Mucosa of descending colon (tissue), 3 donors: ENCODE measurements around the gene ERBB4. TPM values are rescaled to one million over a fixed set of nuclear protein-coding genes. Genes with fewer than 3 reads are reported as not detected.

Experiments
- ATAC-seq: fragments of 200-7000 bp; cut with Tn5 transposase; one replicate; pipeline ENCODE4 v1.9.1; 2020; ENCODE audit warnings: mild to moderate bottlenecking, moderate library complexity
- DNase-seq, 3 donors: peaks; one replicate each; pipeline ENCODE4 v3.0.0-alpha.2; 2020
- H3K36me3 ChIP-seq: fragments of 200-600 bp; one replicate; pipeline ENCODE4 v1.8.0; 2021; ENCODE audit warnings: low read depth, mild to moderate bottlenecking
- H3K4me1 ChIP-seq: fragments of 200-600 bp; one replicate; pipeline ENCODE4 v1.8.0; 2021; ENCODE audit warnings: low read depth, mild to moderate bottlenecking
- H3K4me3 ChIP-seq: fragments of 200-600 bp; one replicate; pipeline ENCODE4 v1.8.0; 2021; ENCODE audit warnings: mild to moderate bottlenecking
- H3K9me3 ChIP-seq: fragments of 200-600 bp; one replicate; pipeline ENCODE4 v1.8.0; 2021; ENCODE audit warnings: mild to moderate bottlenecking
- intact Hi-C, 2 donors: fragments of 100-400 bp; cut with DNase I in 1 of 2; cut with micrococcal nuclease in 1 of 2; formaldehyde crosslinking; loops; one replicate each; pipeline versions ENCODE4 v1.11.0 to v1.11.1; 2022; cut with DNase I, micrococcal nuclease
- total RNA-seq, 3 donors: library from RNA; stranded (reverse); fragmentation: NEBNext Ultra II Directional in 2 of 3; extraction: Animal tissue kit (Norgen Biotek cat#: 25700) in 2 of 3; gene quantifications; one replicate each; pipeline versions ENCODE4 v1.2.1 to v1.2.4, GENCODE V29; 2021 to 2023
- TF ChIP-seq, protein P1 (sequence below): fragments of 200-600 bp; IDR thresholded peaks from one replicate; pipeline ENCODE4 v1.8.0; 2022; ENCODE audit warnings: antibody characterized with exemption, mild to moderate bottlenecking
- donor health status: DM: no; HTN: no; CAD: no; lungs with moderate emphysema.
- donor health status: DM: no; HTN: no; CAD: no.
- donor health status: DM: no; HTN: yes; CAD: no.

The ERBB4 gene
- total RNA-seq, 3 donors from 2014 or later, result 0.05 to 0.25 TPM; not detected in 1

DNA sequence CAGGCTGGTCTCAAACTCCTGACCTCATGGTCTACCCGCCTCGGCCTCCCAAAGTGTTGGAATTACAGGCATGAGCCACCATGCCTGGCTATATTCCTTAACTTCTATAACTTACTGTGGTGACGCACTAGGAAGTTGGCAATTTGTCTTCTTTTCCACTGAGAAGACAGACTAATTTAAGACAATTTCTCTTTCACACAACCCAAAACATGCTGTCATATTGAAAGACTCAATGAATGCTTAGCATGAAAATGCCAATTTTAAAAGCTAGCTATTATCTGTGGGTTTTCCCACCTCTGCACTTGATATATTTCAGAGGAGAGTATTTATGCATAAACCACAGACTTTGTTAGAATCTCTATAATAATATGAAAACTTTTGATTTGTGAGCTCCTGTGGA lies 84.5 kb downstream of the ERBB4 start:
- no peaks in the 10 kb centered on the region for H3K9me3 ChIP-seq
- TF ChIP-seq, protein P1, sequence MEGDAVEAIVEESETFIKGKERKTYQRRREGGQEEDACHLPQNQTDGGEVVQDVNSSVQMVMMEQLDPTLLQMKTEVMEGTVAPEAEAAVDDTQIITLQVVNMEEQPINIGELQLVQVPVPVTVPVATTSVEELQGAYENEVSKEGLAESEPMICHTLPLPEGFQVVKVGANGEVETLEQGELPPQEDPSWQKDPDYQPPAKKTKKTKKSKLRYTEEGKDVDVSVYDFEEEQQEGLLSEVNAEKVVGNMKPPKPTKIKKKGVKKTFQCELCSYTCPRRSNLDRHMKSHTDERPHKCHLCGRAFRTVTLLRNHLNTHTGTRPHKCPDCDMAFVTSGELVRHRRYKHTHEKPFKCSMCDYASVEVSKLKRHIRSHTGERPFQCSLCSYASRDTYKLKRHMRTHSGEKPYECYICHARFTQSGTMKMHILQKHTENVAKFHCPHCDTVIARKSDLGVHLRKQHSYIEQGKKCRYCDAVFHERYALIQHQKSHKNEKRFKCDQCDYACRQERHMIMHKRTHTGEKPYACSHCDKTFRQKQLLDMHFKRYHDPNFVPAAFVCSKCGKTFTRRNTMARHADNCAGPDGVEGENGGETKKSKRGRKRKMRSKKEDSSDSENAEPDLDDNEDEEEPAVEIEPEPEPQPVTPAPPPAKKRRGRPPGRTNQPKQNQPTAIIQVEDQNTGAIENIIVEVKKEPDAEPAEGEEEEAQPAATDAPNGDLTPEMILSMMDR, result no peak
- no peak for DNase-seq

DNA sequence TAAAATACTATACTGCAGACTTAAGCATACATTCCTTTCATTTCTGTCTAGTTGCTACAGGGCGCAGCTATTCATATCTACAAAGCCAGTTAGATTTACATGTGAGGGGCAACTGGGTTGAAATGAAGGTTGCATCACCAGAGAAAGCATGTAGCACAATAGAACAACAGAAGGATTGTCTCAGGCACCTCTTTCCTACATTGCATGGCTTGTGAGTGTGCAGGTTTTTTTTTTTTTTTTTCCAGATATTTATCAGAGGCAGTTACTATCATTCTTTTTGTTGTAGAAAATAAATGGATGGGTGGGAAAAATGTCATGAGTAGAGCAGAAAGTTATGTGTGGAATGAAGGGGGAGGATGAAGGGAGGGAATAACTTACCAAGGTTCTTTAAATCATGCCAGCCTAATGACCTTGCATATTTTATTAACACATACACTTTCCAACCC lies 86.8 kb downstream of the ERBB4 start:
- intact Hi-C loops, result no loop called here
- no peak for ATAC-seq
- TF ChIP-seq, protein P1, result no peak
- DNase-seq, result no peak
- H3K36me3 ChIP-seq, result no peaks in the 10 kb centered on the region
- H3K4me3 ChIP-seq, result no peak overlapping the region
- no peaks in the 10 kb centered on the region for H3K9me3 ChIP-seq
- H3K4me1 ChIP-seq, result no peaks in the 10 kb centered on the region

More for the DNA sequence above, 84.5 kb downstream of the ERBB4 start:
- no peak for ATAC-seq
- H3K4me1 ChIP-seq, result no peaks in the 10 kb centered on the region
- no peaks in the 10 kb centered on the region for H3K36me3 ChIP-seq
- intact Hi-C loops, result no loop called here
- H3K4me3 ChIP-seq, result no peak overlapping the region

DNA sequence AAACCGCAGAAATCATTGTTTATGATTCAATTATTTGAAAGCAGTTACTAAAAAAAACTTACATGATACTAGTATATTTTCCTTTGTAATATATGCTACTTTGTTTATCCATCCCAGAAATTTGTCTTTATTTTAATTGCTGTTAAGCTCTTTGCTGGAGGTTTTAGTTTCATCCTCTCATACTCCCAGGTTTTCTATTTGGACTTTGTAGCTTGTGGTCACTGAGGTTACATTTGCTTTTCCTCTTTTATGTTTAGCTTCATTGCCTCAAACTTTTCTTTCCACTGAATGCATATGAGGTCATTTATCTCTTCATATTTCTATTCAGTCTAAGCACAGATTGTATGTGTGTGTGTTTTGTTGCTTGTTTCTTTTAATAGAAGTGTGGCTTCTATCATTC lies 89.9 kb downstream of the ERBB4 start:
- ATAC-seq, result no peak
- no peak overlapping the region for H3K4me3 ChIP-seq
- H3K4me1 ChIP-seq, result no peaks in the 10 kb centered on the region
- intact Hi-C loops, result no loop called here
- no peaks in the 10 kb centered on the region for H3K9me3 ChIP-seq
- H3K36me3 ChIP-seq, result no peaks in the 10 kb centered on the region
- DNase-seq, result no peak
- TF ChIP-seq, protein P1, result no peak

DNA sequence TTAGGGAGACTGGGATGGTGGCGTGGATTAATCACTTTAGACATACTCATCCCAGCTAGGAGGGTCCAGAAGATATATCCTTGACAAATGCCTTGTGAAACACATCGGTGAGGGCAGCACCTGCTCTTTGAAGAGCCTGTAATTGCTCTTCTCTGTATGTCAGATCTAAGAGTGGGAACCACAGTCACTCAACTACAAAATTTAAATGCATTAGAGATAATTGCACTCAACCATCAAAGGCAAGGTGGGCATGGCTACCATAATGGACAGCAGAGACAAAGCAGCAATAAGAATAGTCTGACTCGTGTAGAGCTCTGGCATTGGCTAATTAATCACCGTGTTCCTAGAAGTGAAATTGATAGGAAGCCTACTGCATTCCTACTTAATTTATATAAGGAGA lies 96.8 kb downstream of the ERBB4 start:
- no peak for DNase-seq
- H3K9me3 ChIP-seq, result peaks cover 6% of the 10 kb centered on the region
- intact Hi-C loops, result no loop called here
- no peaks in the 10 kb centered on the region for H3K4me1 ChIP-seq
- no peak overlapping the region for H3K4me3 ChIP-seq
- TF ChIP-seq, protein P1, result no peak
- H3K36me3 ChIP-seq, result no peaks in the 10 kb centered on the region
- no peak for ATAC-seq

DNA sequence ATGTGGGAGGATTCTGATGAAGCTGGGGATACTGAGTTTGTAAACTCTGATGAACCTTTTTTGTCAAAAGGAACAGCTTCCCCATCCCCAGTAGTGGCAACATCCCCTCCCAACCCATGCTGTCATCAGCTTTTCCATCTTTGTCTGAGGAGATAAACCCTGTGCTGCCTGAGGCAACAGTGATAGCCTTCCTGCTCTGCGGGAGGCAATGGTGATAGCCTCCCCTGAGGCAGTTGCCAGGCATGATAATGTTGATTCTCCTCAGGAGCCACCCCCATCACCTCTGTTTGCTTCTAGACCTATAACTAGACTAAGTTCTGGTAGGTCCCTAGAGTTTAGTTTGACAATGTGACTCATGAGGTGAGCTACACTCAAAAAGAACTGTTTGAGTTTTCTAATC lies 97.5 kb downstream of the ERBB4 start:
- TF ChIP-seq, protein P1, result no peak
- Histone ChIP-seq H3K36me3 (no peaks in the 10 kb centered on the region), H3K4me1 (no peaks in the 10 kb centered on the region), H3K4me3 (no peak overlapping the region), H3K9me3 (peaks cover 6% of the 10 kb centered on the region)
- DNase-seq, result no peak
- intact Hi-C loops, result no loop called here
- no peak for ATAC-seq
